ENCODE measurements around the gene RNF215.

The RNF215 gene

DNA sequence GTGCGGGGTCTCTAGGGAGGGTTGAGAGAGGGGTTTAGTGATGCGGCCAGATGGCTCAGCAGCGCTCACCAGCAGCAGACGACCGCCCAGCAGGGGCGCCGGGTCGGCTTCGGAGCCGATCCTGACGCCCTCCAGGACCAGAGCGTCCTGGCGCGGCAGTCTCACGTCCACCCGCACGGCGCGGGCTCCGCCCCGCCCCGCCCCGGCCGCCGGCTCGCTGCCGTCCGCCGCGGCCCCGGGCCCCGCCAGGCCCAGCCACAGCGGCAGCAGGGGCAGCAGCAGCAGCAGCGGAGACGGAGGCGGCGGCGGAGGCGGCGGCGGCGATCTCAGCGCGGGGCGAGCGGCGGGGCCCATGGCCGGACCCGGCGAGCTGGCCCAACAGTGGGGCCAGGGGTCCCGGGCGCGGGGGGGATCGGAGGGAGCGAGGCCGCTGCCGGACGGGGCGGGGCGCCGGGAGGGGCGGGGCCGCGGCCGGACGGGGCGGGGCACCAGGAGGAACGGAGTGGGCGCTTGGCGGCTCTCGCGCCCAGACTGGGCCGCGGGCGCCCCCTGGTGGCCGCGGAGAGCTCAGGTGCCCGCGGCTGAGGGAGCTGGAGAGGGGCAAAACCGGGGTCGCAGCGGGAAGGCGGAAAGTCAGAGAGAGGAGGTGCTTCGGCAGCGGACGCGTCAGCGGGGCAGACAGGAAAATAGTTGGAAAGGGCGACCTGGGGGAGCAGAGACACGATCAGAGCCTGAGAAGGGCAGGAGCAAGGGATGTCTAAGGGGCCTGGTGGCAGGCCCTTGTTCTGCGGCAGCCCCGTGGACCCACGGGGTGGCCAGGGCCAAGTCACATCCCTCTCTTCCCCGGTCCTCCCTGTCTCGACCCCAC is at the start of gene RNF215:
RNF215 (minus strand) TSS at position 452 of the 868 bp plus-strand sequence; CDS start at position 354, 98 bp downstream.
- DNase-seq (ENCODE audit: low spot score), result peak; percentile 86

GRCh38 chr22:30436196-30436595 is 49.0 kb upstream of the RNF215 start:
- no peak for DNase-seq (ENCODE audit: low spot score)

GRCh38 chr22:30435674-30436126 is 48.5 kb upstream of the RNF215 start:
- DNase-seq (ENCODE audit: low spot score), result no peak

- DNase-seq (ENCODE audit: low spot score), result no peak
Measured at GRCh38 chr22:30434843-30435242, 47.6 kb upstream of the RNF215 start.

DNA sequence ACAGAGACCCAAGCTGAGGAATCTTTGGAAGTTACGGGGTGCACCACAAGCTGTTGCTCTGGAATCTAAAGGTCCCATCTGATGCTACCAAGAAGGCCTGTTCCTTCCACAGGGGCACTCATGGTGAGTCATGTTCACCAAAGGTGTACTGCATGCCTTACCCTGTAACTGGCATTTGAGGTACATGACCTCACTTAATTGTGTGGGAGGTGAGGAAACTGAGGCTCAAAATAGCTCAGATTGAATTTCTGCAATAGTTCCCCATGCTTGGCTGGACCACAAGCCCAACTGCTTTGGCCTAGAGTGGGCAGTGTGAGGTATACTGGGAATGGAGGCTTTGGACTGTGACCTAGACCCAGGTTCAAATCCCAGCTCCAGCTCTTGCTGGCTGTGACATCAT is 46.6 kb upstream of the RNF215 start:
- no peak for DNase-seq (ENCODE audit: low spot score)

DNA sequence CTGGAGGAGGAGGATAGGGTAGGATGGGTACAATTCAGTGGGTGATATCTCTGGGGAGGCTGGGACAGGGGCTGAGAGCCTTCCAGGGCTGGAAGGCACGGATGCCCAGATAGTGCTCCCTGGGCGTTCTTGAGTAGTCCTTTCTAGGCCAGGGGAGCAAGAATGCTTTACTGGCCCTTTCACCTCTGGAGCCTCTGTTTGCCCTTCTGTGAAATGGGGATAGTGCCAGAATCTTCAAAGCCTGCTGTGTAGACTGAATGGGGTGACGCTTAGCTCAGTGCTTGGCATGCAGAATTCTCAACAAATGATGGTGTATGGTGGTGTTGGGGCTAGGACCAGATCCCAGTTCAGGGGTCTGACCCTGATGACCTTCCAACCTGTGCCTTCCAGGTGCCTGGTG is 46.0 kb upstream of the RNF215 start:
- DNase-seq (ENCODE audit: low spot score), result no peak

- no peak for DNase-seq (ENCODE audit: low spot score)
Measured at GRCh38 chr22:30432520-30432919, 45.3 kb upstream of the RNF215 start.

- DNase-seq (ENCODE audit: low spot score), result no peak
Measured at GRCh38 chr22:30432096-30432495, 44.9 kb upstream of the RNF215 start.

DNA sequence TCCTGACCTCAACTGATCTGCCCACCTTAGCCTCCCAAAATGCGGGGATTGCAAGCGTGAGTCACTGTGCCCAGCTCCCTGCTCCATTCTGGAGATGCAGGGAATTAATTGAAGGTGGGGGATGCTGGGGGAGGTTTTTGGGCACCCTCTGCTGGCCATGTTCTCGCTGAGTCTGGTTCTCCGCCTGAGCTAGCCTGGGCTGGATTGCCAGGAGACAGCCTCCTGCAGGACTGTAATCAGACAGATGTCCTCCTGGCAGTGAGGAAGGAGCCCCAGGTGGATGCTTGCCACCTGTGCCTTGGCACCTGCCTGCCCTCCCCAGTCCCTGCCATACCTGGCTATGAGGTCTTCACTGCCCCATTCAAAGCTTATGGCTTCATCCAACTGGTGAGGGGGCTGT is 43.7 kb upstream of the RNF215 start:
- DNase-seq (ENCODE audit: low spot score), result no peak

DNA sequence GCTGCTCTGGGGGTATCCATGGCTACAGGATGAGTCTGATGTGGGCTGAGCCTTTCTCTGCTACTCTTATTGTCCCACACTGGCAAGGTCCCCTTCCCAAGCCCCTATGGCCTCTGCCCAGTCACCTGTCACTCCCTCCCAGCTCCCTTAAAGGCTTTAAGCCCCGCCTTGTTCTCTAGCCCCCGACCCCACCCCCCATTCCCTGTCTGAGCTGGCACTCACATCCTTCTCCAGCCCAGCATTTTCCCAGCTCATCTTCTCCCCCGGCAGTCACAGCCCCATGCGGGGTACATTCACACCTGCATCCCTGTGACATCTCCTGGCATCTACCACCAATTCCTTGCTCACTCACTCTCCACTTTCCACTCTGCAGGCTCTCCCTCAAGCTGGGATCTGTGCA is 42.7 kb upstream of the RNF215 start:
- DNase-seq (ENCODE audit: low spot score), result no peak

- DNase-seq (ENCODE audit: low spot score), result no peak
Measured at GRCh38 chr22:30427871-30428270, 40.7 kb upstream of the RNF215 start.

DNA sequence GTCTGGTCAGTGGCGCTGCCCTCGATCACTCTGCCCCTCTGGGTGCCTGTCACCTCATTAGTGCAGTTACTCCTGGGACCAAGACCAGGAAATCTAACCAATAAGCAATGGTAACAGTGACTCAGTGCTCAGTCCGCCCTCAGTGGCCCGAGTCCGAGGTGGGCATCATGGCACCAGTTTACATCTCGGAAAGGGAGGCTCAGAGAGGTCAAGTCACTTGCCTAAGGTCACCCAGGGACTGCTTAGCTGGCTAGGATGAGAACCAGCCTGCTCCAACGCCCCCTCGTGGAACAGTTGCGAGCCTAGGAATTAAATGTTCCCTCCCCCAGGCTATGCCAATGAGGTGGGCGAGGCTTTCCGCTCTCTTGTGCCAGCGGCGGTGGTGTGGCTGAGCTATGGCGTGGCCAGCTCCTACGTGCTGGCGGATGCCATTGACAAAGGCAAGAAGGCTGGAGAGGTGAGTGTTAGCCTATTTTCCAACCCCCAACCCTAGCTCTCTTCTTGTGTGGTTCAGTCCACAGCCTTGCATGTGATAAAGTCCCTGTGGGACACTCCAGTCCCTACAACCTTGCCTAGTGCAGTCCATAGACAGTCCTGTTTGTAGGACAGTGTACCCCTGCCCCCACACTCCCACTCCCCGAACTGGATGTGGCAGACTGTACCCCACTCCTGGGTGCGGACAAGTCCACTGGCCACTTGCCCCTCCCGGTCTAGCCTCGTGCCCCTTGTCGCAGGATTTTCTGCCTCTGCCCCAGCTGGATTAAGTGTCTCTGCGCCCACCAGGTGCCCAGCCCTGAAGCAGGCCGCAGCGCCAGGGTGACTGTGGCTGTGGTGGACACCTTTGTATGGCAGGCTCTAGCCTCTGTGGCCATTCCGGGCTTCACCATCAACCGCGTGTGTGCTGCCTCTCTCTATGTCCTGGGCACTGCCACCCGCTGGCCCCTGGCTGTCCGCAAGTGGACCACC is 39.5 kb upstream of the RNF215 start:
- peak; percentile 83 for DNase-seq (ENCODE audit: low spot score)

DNA sequence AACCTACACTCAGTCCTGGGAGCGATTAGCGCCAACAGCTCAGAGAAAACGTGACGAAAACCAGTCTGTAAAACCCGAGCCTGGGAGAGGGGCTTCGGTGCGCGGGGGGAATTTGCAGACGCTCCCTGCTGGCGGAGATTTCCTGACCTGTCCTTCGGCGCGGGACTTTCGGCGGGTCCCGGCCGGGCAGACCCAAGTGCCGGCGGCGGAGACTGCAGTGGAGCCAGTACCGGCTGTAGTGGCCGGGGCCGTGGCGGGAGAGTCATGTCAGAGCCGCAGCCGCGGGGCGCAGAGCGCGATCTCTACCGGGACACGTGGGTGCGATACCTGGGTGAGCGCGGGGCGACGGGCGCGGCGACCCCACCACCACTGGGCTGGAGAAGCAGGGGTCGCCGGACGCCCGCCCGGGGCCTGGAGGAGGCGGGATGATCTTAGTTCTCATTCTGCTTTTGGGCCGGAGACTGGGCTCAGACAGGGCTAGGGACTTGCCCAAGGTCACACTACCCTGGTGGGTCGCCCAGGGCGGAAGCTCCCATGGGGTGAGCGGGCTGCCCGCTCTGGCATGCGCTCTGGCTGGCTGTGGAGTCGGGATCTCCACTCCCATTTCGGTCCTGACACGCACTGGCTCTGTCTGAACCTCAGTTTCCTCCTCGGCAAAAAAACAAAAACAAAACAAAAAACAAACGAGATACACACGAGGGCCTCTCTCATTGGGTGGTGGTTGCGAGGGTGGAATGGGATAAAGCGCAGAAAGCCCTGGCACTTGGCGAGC is 38.6 kb upstream of the RNF215 start, which contains the start of gene MTFP1:
MTFP1 (plus strand) TSS at position 153 of the 772 bp plus-strand sequence; CDS start at position 265, 112 bp downstream.
- peak; percentile 74 for DNase-seq (ENCODE audit: low spot score)

DNA sequence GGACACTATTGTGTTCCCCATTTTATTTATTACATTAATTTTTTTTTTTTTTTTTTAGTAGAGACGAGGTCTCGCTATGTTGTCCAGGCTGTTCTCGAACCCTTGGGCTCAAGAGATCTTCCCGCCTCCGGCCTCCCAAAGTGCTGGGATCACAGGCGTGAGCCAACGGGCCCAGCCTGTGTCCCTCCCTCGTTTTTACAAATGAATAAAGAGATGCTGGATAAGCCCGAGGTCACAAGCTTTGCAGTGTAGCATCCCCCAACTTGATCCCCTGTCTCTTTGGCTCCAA is 38.1 kb upstream of the RNF215 start:
- no peak for DNase-seq (ENCODE audit: low spot score)

- DNase-seq (ENCODE audit: low spot score), result peak; percentile 41
Measured at GRCh38 chr22:30424534-30425326, 37.5 kb upstream of the RNF215 start.

DNA sequence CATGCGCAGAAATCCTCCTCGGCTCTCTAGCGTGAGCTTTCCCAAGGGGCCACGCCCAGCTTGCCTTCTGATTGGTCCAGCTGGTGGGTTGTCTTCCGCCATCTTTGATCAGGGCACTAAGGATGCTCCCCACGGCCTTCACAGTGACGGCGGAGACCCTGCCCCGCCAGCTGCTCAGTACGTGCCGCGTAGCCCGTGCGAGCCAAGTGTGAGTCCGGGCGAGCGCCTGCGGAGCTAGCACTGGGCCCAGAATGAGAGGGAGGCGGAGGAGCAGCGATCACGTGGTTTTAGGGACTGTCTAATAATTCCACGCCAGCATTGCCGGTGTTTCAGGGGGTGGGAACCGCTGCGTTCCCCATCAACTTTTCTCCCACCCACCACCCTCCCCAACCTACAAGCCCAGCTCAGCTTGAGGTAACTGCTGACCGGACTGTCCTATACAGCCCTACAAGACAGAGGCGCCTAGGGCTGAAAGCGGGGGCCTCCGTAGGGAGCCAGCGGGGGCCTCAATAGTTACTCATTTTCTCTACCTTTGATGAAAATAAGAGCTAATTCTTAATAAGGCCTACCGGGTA is 36.8 kb upstream of the RNF215 start:
- peak; percentile 99 for DNase-seq (ENCODE audit: low spot score)

GRCh38 chr22:30423301-30423958 is 36.2 kb upstream of the RNF215 start:
- DNase-seq (ENCODE audit: low spot score), result no peak

GRCh38 chr22:30422481-30423300 is 35.5 kb upstream of the RNF215 start:
- DNase-seq (ENCODE audit: low spot score), result peak; percentile 91

Data from LoVo (cell line).